Activated naive CD4-positive, alpha-beta T cell treated with anti-CD3 and anti-CD28 coated beads, Interleukin-2, amount 50 U/mL, for 24 hours (primary cell): Measurements from ENCODE around the gene NCL.
"Not testable (repeated sequence)": the region's sequence is repeated elsewhere in the genome, so short reads cannot be mapped to it uniquely, and the experiment has no call there.

Experiments
- H3K27ac Mint-ChIP-seq: one replicate; pipeline ENCODE4 v1.8.0; 2021; ENCODE audit warnings: mild to moderate bottlenecking, mixed read lengths
- H3K27me3 Mint-ChIP-seq: one replicate; pipeline ENCODE4 v1.8.0; 2021; ENCODE audit warnings: mixed read lengths
- H3K36me3 Mint-ChIP-seq: one replicate; pipeline ENCODE4 v1.8.0; 2021; ENCODE audit warnings: mixed read lengths
- H3K4me1 Mint-ChIP-seq: one replicate; pipeline ENCODE4 v1.8.0; 2021; ENCODE audit warnings: mixed read lengths
- H3K4me3 Mint-ChIP-seq: one replicate; pipeline ENCODE4 v1.8.0; 2021; ENCODE audit warnings: mild to moderate bottlenecking, mixed read lengths
- H3K9me3 Mint-ChIP-seq: one replicate; pipeline ENCODE4 v1.8.0; 2021; ENCODE audit warnings: mixed read lengths

NCL gene

DNA sequence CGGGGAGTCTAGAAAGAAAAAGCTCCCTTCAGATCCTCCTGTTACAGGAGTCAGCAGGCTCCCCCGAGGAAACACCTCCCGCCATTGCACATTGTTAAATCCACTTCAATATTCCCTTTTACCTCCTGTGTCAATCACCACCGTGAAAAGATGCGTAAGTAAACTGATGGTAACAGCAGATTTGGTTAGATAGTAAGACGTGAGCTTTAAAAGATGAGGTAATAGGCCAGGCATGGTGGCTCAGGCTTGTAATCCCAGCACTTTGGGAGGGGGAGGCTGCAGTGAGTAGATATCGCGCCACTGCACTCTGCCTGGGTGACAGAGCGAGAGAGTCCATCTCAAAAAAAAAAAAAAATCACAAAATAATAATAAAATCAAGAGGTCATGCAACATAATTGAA is 15.2 kb upstream of the NCL start:
- no peaks in the 10 kb centered on the region for H3K36me3 Mint-ChIP-seq
- no peak overlapping the region for H3K27ac Mint-ChIP-seq
- no peaks in the 10 kb centered on the region for H3K9me3 Mint-ChIP-seq
- H3K4me1 Mint-ChIP-seq = peaks cover 7% of the 10 kb centered on the region
- no peaks in the 10 kb centered on the region for H3K27me3 Mint-ChIP-seq
- H3K4me3 Mint-ChIP-seq = no peak overlapping the region

DNA sequence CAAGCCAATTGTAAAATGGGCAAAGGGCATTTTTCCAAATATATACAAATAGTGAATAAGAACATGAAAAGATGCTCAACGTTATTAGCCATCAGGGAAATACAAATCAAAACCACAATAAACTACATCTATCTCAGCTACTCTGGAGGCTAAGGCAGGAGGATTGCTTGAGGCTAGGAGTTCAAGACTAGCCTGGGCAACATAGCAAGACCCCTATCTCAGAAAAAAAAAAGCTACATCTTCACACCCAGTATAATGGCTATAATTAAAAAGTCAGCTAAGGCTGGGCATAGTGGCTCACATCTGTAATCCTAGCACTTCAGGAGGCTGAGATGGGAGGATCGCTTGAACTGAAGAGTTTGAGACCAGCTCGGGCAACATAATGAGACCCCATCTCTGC is 12.6 kb upstream of the NCL start:
- no peak overlapping the region for H3K4me3 Mint-ChIP-seq
- peaks cover 1% of the 10 kb centered on the region for H3K27me3 Mint-ChIP-seq
- H3K36me3 Mint-ChIP-seq = no peaks in the 10 kb centered on the region
- H3K27ac Mint-ChIP-seq = no peak overlapping the region
- no peaks in the 10 kb centered on the region for H3K9me3 Mint-ChIP-seq
- H3K4me1 Mint-ChIP-seq = no peaks in the 10 kb centered on the region

DNA sequence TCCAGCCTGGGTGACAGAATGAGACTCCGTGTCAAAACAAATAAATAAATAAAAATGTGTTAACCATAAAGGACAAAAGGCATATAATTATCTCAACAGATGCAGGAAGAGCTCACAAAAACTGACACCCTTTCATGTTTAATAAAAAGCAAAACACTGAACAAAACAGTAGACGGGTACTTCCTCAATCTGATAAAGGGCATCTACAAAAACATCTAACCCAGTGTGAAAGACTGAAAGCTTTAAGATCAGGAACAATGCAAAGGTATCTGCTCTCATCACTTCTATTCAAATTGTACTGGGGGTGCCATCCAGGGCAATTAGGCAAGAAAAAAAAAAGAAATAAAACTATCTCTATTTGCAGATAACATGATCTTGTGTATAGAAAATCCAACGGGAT is 11.7 kb upstream of the NCL start:
- H3K4me3 Mint-ChIP-seq = no peak overlapping the region
- no peaks in the 10 kb centered on the region for H3K9me3 Mint-ChIP-seq
- H3K36me3 Mint-ChIP-seq = no peaks in the 10 kb centered on the region
- peaks cover 1% of the 10 kb centered on the region for H3K27me3 Mint-ChIP-seq
- no peak overlapping the region for H3K27ac Mint-ChIP-seq
- H3K4me1 Mint-ChIP-seq = no peaks in the 10 kb centered on the region

DNA sequence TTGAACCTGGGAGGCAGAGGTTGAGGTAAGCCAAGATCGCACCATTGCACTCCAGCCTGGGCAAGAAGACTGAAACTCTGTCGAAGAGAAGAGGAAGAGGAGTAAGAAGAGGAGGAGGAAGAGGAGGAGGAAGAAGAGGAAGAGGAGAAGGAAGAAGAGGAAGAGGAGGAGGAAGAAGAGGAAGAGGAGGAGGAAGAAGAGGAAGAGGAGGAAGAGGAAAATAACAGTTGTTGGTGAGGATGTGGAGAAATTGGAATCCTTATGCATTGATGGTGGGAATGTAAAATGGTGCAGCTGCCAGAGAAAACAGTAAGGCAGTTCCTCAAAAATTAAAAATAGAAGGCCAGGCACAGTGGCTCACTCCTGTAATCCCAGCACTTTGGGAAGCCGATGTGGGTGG is 8.5 kb upstream of the NCL start:
- H3K27me3 Mint-ChIP-seq = peaks cover 1% of the 10 kb centered on the region
- no peak overlapping the region for H3K27ac Mint-ChIP-seq
- no peaks in the 10 kb centered on the region for H3K36me3 Mint-ChIP-seq
- H3K9me3 Mint-ChIP-seq = no peaks in the 10 kb centered on the region
- H3K4me3 Mint-ChIP-seq = no peak overlapping the region
- H3K4me1 Mint-ChIP-seq = peaks cover 7% of the 10 kb centered on the region

DNA sequence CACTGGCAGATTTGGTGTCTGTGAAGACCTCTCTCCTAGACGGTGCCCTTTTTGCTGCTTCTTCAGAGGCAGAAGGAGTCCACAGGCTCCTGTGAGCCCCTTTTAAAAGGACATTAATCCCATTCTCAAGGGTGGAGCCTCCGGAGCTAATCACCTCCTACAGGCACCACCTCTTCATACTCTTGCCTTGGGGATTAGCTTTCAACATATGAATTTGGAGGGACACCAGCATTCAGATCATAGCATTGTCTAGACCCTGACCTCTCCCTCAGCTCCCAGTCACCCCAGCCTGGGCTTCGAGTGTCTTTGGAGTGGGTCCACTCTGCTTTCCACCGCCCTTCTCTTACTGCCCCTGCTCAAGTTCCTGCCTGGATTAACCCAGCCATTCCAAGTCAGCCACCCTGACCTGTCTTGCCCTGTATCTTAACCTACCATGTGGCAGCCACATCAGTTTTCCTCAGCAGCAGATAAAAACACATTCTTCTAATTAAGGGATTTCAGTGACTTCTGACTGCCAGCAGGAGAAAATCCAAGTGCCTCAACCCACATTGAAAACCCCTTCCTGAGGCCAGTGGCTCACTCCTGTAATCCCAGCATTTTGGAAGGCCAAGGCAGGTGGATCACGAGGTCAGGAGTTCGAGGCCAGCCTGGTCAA is 6.1 kb upstream of the NCL start:
- H3K4me1 Mint-ChIP-seq = peaks cover 13% of the 10 kb centered on the region

DNA sequence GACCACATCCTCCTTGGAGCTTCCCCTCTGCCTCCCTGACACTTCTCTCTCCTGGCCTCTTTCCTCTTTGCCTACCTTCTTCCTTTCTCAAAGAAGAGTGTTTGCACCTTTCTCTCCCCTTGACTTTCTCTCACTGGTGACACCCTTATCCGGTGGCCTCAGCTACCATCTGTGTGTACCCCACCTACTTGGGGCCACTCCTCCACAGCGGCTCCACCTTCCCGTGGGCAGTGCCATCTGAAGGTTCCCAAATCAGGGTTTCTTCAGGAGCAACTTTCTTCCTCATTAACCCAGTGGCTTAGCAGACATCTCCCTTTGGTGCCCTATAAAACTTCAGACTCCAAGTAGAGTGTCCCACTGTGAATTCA is 5.3 kb upstream of the NCL start:
- Mint-ChIP-seq H3K27ac (no peak overlapping the region), H3K36me3 (no peaks in the 10 kb centered on the region), H3K4me1 (peaks cover 15% of the 10 kb centered on the region), H3K4me3 (no peak overlapping the region), H3K27me3 (peaks cover 1% of the 10 kb centered on the region), H3K9me3 (no peaks in the 10 kb centered on the region)

More for the DNA sequence above, 6.1 kb upstream of the NCL start:
- H3K9me3 Mint-ChIP-seq = no peaks in the 10 kb centered on the region
- H3K27ac Mint-ChIP-seq = no peak overlapping the region
- H3K4me3 Mint-ChIP-seq = no peak overlapping the region
- peaks cover 1% of the 10 kb centered on the region for H3K27me3 Mint-ChIP-seq
- H3K36me3 Mint-ChIP-seq = no peaks in the 10 kb centered on the region

DNA sequence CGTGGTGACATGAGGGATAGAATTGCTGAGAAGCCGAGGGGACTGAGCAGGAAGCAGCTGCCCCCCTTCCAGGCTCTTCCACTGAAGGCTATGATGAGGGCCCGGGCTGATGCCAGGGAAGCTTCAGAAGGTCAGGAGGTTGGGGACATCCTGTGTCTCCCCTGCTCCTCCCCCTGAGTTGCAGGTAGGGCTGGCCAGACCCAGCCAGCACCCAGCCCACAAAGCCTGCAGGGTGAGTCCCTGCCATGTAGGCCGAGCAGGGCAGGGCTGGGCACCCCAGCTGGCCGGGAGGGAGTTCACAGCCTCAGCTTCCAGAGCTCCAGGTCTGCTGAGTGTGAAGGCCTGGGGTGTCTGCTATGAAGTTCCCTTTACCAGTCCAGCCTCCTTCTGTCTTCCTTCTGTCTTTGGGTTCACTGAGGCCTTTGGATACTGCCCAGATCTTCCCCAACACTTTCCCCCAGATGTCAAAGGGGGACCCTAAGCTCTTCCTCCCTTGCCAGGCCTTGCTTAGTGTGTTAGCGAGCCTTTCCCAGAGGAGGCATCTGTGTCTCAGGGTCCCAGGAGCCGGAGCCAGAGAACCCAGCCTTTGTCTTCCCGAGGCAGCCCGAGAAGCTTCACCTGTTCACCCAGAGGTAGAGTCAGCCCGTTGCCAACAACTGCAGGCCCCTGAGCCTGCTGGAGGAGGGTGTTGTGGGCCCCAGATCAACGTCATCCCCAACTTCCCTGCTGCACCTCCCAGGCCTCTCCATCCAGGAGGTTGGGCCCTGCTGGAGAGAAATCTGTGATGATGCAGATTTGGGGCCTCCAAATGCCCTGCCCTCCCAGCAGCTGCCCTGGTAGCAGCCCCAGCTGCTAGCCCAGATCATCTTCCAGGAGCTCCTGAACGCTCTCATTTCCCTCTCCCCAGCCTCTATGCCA is 3.6 kb upstream of the NCL start:
- peaks cover 8% of the 10 kb centered on the region for H3K36me3 Mint-ChIP-seq
- H3K27ac Mint-ChIP-seq = no peak overlapping the region
- no peaks in the 10 kb centered on the region for H3K27me3 Mint-ChIP-seq
- H3K4me1 Mint-ChIP-seq = peaks cover 22% of the 10 kb centered on the region
- no peak overlapping the region for H3K4me3 Mint-ChIP-seq
- no peaks in the 10 kb centered on the region for H3K9me3 Mint-ChIP-seq

DNA sequence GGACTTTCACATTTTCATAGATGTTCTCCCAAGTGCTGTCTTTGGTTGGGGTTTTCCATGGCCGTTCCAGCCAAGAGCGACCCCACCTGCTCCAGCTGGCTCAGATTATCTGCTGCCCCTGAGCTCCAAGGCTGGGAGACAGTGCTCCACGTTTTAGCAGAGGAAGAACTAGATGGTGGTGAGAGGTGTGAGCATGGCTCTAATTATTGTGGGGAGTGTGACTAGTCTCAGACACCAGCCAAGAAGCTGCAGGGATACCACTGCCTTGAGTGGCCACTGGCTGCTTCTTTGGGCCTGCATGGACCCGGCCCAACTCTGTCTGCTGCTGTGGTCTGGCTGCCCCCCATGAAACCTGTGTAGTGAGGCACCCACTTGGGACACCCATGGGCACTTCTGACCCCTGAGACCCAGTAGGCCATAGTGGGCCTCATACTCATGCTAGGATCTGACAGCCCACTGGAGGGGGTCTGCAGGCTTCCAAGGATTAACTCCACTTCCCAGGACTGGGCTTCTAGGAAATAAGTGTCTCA is 2.8 kb upstream of the NCL start:
- Mint-ChIP-seq H3K9me3 (no peaks in the 10 kb centered on the region), H3K4me1 (peaks cover 27% of the 10 kb centered on the region), H3K27me3 (no peaks in the 10 kb centered on the region), H3K36me3 (peaks cover 16% of the 10 kb centered on the region), H3K4me3 (no peak overlapping the region), H3K27ac (no peak overlapping the region)

DNA sequence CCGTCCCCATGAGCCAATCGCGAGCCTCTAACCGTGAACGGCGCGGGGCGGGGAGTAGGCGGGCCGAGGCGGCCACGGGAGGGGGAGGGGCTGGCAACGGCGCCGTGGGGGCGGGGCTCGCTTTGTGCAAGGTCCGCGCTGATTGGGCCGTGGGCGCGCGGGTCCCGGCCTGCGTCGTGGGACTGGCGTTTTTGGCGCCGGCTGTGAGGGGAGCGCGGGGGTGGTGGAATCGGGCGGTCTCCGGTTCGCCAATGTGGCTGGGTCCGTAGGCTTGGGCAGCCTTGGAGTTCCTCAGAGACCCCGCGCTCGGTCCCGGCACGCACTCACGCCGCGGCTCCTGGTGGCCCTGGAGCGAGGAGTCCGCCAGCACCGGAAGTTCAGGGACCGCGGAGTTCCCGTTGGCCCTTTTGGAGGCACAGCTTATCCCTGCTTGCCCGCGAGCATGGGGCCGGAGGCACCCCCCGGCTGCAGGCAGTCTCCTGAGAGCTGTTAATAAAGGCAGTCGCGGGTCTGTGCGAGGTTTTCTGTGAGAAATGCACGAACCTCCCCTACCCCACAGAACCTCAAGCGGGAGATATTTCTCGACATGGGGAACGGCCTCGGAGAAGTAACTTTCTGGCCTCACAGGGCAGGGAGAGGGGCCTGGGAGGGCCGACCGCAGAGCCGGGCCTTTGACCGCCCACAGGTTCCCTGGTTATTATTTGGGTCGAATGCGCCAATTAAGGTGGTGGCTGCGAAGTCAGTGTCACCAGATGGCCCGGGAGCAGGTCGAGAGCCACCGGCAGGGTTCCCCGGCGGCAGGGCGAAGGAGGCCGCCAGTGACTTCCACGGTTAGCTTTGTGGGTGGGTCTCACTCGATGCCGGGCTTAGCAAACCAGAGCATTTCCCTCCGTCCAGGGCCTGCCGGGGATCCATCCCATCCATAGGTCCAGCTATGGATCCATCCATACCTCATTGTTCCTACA is 574 bp upstream of the NCL start:
- Mint-ChIP-seq H3K4me3 (peak overlapping the region; percentile 96), H3K27me3 (no peaks in the 10 kb centered on the region), H3K27ac (peak overlapping the region; percentile 95), H3K4me1 (peaks cover 46% of the 10 kb centered on the region), H3K36me3 (peaks cover 31% of the 10 kb centered on the region), H3K9me3 (no peaks in the 10 kb centered on the region)

DNA sequence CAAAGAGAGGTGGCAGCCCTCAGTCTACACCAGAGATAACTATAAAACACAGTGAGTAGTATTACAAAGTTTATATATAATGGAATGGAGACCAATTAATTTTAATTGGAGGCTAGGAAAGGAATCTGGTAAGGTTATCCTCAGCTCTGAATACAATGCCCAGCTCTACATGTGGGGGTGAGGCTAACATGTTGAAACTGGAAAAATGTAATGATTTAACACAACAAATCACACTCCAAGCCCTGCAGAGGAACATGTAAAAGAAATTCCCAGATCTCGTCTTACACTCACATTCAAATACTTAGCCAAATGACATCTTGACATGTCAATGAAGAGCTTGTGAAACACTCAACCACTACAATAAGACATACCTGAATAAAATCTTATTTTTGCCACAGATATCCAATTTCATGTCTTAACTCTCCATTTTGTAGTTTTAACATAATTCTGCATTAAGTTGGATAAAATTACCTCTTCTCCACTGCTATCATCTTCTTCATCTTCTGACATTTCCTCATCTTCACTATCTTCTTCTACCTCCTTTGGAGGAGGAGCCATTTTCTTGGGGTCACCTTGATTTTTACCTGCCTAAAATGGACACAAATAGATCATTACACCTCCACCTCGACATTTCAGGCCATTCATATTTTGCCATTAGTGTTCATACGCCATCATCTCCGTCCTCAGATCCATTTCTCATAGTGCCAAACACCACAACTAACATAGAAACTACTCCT is 1.4 kb downstream of the NCL start:
- peaks cover 55% of the 10 kb centered on the region for H3K4me1 Mint-ChIP-seq
- H3K4me3 Mint-ChIP-seq = peak overlapping the region; percentile 96
- H3K27ac Mint-ChIP-seq = peak overlapping the region; percentile 95
- H3K27me3 Mint-ChIP-seq = no peaks in the 10 kb centered on the region
- peaks cover 41% of the 10 kb centered on the region for H3K36me3 Mint-ChIP-seq
- no peaks in the 10 kb centered on the region for H3K9me3 Mint-ChIP-seq

DNA sequence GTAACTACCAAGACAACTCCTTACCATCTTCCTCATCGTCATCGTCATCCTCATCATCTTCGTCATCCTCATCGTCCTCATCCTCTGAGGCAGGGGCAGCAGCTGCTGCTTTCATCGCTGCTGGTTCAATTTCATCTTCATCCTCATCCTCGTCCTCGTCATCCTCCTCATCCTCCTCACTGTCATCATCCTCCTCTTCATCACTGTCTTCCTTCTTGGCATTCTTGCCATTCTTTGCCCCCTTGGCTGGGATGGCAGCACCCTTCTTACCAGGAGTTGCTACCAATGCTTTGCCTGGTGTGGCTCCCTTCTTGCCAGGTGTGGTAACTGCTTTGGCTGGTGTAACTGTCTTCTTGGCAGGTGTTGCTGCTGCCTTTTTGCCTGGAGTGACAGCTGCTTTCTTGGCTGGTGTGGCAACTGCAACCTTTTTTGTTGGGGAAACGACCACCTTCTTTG is 2.7 kb downstream of the NCL start:
- Mint-ChIP-seq H3K36me3 (peaks cover 46% of the 10 kb centered on the region), H3K4me3 (peak overlapping the region; percentile 96), H3K4me1 (peaks cover 60% of the 10 kb centered on the region), H3K9me3 (no peaks in the 10 kb centered on the region), H3K27ac (peak overlapping the region; percentile 95), H3K27me3 (no peaks in the 10 kb centered on the region)

DNA sequence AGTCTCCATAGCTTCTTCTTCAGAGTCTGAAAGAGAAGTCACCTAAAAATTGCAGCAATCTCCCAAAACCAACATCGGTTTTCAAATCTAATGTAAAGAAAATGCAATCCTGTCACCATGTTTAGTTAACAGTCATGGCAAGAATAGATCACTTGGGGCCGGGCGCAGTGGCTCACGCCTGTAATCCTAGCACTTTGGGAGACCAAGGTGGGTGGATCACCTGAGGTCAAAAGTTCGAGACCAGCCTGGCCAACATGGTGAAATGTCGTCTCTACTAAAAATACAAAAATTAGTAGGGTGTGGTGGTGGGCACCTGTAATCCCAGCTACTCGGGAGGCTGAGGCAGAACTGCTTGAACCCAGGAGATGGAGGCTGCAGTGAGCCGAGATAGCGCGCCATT is 3.4 kb downstream of the NCL start:
- peaks cover 47% of the 10 kb centered on the region for H3K36me3 Mint-ChIP-seq
- H3K9me3 Mint-ChIP-seq, H3K27me3 Mint-ChIP-seq: not testable (repeated sequence)
- peak overlapping the region; percentile 89 for H3K27ac Mint-ChIP-seq
- H3K4me1 Mint-ChIP-seq = peaks cover 61% of the 10 kb centered on the region
- H3K4me3 Mint-ChIP-seq = peak overlapping the region; percentile 80

DNA sequence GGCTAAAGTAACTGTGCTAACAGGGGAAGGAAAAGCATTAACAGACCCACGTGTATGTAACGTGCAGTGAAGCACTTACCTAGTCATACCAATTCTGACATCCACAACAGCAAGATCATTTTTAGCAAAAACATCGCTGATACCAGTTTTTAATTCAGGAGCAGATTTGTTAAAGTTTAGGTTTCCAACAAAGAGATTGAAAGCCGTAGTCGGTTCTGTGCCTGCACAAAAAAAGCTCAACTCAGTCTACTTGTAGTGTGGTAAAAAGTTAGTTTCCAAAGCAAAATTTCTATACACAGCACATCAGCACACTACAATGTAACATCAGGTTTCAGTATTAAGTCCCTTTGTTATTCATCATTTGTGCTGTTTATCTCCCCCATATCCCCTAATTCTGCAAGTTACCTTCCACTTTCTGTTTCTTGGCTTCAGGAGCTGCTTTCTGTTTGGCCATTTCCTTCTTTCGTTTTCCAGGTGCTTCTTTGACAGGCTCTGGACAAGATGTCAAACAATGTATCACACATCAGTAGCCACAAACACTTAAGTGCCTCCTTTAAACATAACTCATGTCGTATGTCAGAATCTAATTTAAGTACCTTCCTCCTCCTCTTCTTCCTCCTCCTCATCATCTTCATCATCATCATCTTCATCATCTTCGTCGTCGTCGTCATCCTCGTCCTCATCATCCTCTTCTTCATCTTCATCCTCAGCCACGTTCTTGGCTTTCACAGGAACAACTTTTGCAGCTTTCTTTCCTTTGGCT is 4.0 kb downstream of the NCL start:
- Mint-ChIP-seq H3K9me3 (no peaks in the 10 kb centered on the region), H3K27ac (peak overlapping the region; percentile 89), H3K36me3 (peaks cover 52% of the 10 kb centered on the region), H3K4me3 (peak overlapping the region; percentile 80), H3K4me1 (peaks cover 64% of the 10 kb centered on the region), H3K27me3 (no peaks in the 10 kb centered on the region)

DNA sequence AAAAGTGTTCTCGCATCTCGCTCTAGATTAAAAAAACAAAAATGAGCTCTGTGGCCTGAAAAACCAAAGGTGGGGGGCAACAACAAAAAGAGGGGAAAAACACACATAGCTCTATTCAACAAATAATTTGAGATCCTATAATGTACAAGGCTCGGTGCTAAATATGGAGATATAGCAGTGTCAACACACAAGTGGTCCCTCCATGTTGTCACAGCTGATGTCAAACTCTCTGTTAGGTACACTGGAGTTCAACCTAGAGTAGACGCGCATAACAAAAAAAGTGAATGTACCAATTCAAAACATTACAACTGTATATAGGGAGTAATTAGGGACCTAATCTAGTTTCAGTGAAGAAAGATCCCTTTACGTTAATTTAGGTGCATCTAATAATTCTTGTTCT is 5.9 kb downstream of the NCL start:
- no peaks in the 10 kb centered on the region for H3K9me3 Mint-ChIP-seq
- peak overlapping the region; percentile 91 for H3K27ac Mint-ChIP-seq
- H3K4me1 Mint-ChIP-seq = peaks cover 64% of the 10 kb centered on the region
- no peaks in the 10 kb centered on the region for H3K27me3 Mint-ChIP-seq
- peaks cover 52% of the 10 kb centered on the region for H3K36me3 Mint-ChIP-seq
- peak overlapping the region; percentile 68 for H3K4me3 Mint-ChIP-seq
